Tibial artery (tissue), 4 donors: Measurements from ENCODE around the gene GPR27.

Experiments
- DNase-seq, 2 donors: peaks; one replicate each; pipeline ENCODE4 v3.0.0-alpha.2; 2019
- H3K27ac ChIP-seq, 2 donors: fragments of 200-600 bp; sonication (generic) in 1 of 2; 1 replicate in 1 of 2; 2 replicates in 1 of 2; pipeline ENCODE4 v1.5.1; 2018 to 2019; ENCODE audit warnings: mild to moderate bottlenecking in 1 of 2
- H3K27me3 ChIP-seq, 2 donors: fragments of 200-600 bp; sonication (generic) in 1 of 2; one replicate each; pipeline versions ENCODE4 v1.5.1 to v1.6.0; 2016 to 2019
- H3K36me3 ChIP-seq, 3 donors: fragments of 200-600 bp; sonication (generic) in 2 of 3; one replicate each; pipeline ENCODE4 v1.5.1; 2016 to 2019; ENCODE audit warnings: mild to moderate bottlenecking in 2 of 3
- H3K4me1 ChIP-seq, 4 donors: fragments of 200-600 bp; sonication (generic) in 2 of 4; 1 replicate in 3 of 4; 2 replicates in 1 of 4; pipeline ENCODE4 v1.5.1; 2016 to 2019
- H3K4me3 ChIP-seq, 2 donors: fragments of 200-600 bp; sonication (generic) in 1 of 2; 1 replicate in 1 of 2; 2 replicates in 1 of 2; pipeline ENCODE4 v1.5.1; 2018 to 2019; ENCODE audit warnings: mild to moderate bottlenecking in 2 of 2
- H3K9me3 ChIP-seq, 3 donors: fragments of 200-600 bp; sonication (generic) in 1 of 3; one replicate each; pipeline ENCODE4 v1.5.1; 2016 to 2019
- intact Hi-C: fragments of 100-400 bp; cut with DNase I; formaldehyde crosslinking; loops from one replicate; pipeline ENCODE4 v1.15.0; 2023; ENCODE audit warnings: low total_unique reads
- TF ChIP-seq, protein P1 (sequence below), 2 experiments: fragments of 200-600 bp in 1 of 2; fragments of 450-650 bp in 1 of 2; IDR thresholded peaks; one replicate each; pipeline ENCODE4 v1.5.1; 2017 to 2019; ENCODE audit warnings: antibody characterized with exemption in 2 of 2, mild to moderate bottlenecking in 1 of 2, moderate library complexity in 1 of 2

GPR27 gene

DNA sequence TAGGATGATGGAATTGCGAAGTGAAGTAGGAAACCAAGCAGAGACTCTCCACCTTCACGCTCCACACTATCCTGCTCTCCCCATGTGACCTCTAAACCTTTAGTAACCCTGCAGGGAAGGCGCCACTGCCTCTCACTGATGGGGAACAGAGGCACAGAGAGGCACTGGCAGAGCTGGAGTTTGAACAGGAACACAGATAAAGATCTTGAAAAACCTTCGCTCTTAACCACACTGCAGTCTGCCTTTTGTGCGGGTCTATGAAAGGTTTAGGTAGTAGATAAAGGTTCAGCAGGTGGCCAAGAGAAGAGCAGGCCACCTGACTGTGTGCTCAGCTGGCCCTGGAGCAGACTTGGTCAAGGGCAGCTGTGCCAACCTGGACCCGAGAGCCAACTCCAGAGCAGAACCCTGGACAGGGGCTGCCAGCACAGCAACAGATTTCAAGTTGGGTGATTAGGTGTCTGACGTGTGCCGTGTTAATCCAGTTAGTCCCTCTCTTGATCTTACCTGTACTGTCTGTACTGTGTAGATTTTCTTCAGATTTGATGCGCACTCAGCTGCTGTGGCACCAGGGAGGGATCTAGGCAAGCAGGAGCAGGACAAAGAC is 43.6 kb upstream of the GPR27 start:
- intact Hi-C loops, result no loop called here
- TF ChIP-seq, protein P1, sequence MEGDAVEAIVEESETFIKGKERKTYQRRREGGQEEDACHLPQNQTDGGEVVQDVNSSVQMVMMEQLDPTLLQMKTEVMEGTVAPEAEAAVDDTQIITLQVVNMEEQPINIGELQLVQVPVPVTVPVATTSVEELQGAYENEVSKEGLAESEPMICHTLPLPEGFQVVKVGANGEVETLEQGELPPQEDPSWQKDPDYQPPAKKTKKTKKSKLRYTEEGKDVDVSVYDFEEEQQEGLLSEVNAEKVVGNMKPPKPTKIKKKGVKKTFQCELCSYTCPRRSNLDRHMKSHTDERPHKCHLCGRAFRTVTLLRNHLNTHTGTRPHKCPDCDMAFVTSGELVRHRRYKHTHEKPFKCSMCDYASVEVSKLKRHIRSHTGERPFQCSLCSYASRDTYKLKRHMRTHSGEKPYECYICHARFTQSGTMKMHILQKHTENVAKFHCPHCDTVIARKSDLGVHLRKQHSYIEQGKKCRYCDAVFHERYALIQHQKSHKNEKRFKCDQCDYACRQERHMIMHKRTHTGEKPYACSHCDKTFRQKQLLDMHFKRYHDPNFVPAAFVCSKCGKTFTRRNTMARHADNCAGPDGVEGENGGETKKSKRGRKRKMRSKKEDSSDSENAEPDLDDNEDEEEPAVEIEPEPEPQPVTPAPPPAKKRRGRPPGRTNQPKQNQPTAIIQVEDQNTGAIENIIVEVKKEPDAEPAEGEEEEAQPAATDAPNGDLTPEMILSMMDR (IDR thresholded peaks at IDR 0.05), result no peak
- no peaks in the 10 kb centered on the region for H3K4me1 ChIP-seq
- H3K27me3 ChIP-seq, result no peaks in the 10 kb centered on the region
- H3K36me3 ChIP-seq, result peaks cover 0 to 10% (median 0%) of the 10 kb centered on the region in 3 donors
- H3K27ac ChIP-seq, result no peak overlapping the region
- DNase-seq, result no peak
- no peaks in the 10 kb centered on the region for H3K9me3 ChIP-seq
- no peak overlapping the region for H3K4me3 ChIP-seq

DNA sequence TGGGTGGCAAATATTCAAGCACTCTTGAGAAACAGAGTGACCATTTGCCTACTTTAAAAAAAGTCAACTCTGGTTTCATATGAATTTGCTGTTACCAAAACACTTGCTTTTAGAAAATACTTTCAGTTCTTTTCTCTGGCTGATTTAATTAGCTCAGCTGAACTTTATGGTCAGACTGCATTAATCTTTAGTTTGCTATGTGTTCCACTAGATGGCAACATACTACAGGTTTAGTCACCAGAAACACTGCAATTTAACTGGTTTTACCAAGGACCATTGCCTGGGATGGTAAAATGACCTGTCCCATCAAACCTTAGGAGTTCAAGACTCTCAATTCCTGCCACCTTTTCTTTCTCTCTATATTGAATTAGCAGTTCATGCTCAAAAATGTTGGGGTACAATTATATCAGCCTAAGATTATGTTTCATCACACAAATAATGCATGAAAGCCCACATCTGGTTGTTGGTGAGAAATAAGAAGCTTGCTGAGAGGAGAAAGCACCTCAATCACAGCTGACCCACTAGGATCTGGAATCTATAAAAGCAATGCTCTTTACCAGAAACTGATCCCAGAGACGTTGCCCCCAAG is 42.7 kb upstream of the GPR27 start:
- no peak for DNase-seq
- intact Hi-C loops, result no loop called here

DNA sequence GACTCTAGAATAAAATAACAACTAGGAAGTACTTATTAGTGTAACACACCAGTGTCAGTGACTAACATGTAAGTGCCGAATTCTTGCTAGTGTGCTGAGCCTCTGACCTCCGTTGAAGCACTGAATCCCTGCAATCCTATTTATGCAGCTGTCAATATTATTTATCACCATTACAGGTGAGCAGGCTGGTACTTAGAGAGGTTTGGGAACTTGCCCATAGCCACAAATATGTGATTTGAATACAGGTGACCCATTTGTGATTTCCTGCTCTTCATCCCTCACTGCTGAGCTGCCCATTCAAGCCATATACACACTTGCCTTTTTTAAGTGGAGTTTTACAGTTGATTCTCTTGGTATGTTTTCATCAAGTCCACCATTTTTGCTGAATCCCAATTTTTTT is 40.6 kb upstream of the GPR27 start:
- Histone ChIP-seq H3K4me1 (no peaks in the 10 kb centered on the region), H3K4me3 (no peak overlapping the region), H3K27me3 (no peaks in the 10 kb centered on the region), H3K9me3 (no peaks in the 10 kb centered on the region), H3K36me3 (peaks cover 0 to 10% (median 0%) of the 10 kb centered on the region in 3 donors), H3K27ac (no peak overlapping the region)
- intact Hi-C loops, result no loop called here
- TF ChIP-seq, protein P1 (IDR thresholded peaks at IDR 0.05), result no peak
- no peak for DNase-seq

More for the DNA sequence above, 42.7 kb upstream of the GPR27 start:
- peaks cover 0 to 10% (median 0%) of the 10 kb centered on the region in 3 donors for H3K36me3 ChIP-seq
- TF ChIP-seq, protein P1 (IDR thresholded peaks at IDR 0.05), result peak; percentile 56 to 63
- no peaks in the 10 kb centered on the region for H3K4me1 ChIP-seq
- no peaks in the 10 kb centered on the region for H3K9me3 ChIP-seq
- H3K4me3 ChIP-seq, result no peak overlapping the region
- H3K27me3 ChIP-seq, result no peaks in the 10 kb centered on the region
- no peak overlapping the region for H3K27ac ChIP-seq

DNA sequence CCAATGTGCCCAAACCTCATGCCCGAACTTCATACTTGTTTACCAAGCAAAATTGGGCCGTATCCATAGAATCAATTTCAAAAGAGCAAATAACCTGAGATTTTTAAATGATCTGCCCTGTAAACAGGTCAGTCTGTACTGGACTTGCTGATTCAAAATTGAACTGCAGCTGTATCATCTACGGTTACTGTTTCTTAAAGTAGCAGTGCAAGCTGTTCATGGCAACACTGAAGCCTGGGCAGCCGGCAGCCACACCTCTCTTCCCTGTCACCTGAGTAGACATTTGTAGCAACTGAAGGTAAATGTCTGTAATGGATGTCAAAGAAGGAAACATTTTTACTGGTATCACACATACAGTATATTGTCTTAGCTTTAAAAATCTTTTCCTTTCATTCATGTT is 39.1 kb upstream of the GPR27 start:
- intact Hi-C loops, result no loop called here
- Histone ChIP-seq H3K4me1 (no peaks in the 10 kb centered on the region), H3K9me3 (no peaks in the 10 kb centered on the region), H3K27ac (no peak overlapping the region), H3K27me3 (no peaks in the 10 kb centered on the region), H3K4me3 (no peak overlapping the region), H3K36me3 (peaks cover 0 to 5% (median 0%) of the 10 kb centered on the region in 3 donors)
- TF ChIP-seq, protein P1 (IDR thresholded peaks at IDR 0.05), result no peak
- DNase-seq, result no peak

DNA sequence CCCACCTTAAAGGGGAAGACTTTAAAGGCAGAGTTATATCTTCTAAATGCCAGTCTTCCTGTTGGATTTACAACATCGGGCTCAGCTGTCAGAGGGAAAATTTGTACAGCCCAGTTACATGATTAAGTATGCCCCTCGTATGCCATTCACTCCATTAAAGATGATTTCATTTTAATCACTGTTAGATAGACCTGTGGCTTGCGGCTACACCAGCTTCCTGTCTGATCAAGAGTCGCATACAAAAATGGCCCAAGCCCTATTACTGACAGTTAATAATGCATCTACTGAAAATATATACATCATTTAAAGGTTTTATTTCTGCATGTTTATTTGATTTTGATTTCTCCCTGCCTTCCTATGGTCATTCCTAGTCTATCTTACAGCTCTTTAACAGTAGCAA is 35.6 kb upstream of the GPR27 start:
- Histone ChIP-seq H3K4me3 (no peak overlapping the region), H3K36me3 (no peaks in the 10 kb centered on the region), H3K27ac (no peak overlapping the region), H3K4me1 (no peaks in the 10 kb centered on the region), H3K9me3 (no peaks in the 10 kb centered on the region), H3K27me3 (no peaks in the 10 kb centered on the region)
- DNase-seq, result no peak
- intact Hi-C loops, result no loop called here
- TF ChIP-seq, protein P1 (IDR thresholded peaks at IDR 0.05), result no peak
